ENCODE data around the gene FOXI1.

FOXI1 gene

GRCh38 chr5:170105642-170106611 is at the start of gene FOXI1:
FOXI1 (plus strand) TSS chr5:170105897; CDS start chr5:170105958, 61 bp downstream.
- Histone ChIP-seq H3K27me3 (ENCODE audit: insufficient read depth, low read length) (peaks cover 41% of the 10 kb centered on the region), H3K36me3 (ENCODE audit: insufficient read depth, low read depth, low read length) (no peaks in the 10 kb centered on the region), H3K9ac (ENCODE audit: low read depth, low read length) (no peak within 1 kb of the TSS), H3K9me3 (ENCODE audit: insufficient read depth, low read depth, low read length) (no peaks in the 10 kb centered on the region), H3K4me1 (ENCODE audit: insufficient read depth, low read length) (peaks cover 4% of the 10 kb centered on the region; the same call in 1 of the 2 replicates), H3K27ac (ENCODE audit: low read length) (no peak within 1 kb of the TSS), H3K4me3 (ENCODE audit: low read length) (no peak within 1 kb of the TSS)

GRCh38 chr5:170056561-170057267 is 49.0 kb upstream of the FOXI1 start:
- no peak overlapping the region for H3K4me3 ChIP-seq (ENCODE audit: low read length)
- H3K27ac ChIP-seq (ENCODE audit: low read length), result no peak overlapping the region
- no peaks in the 10 kb centered on the region for H3K9me3 ChIP-seq (ENCODE audit: insufficient read depth, low read depth, low read length)
- no peaks in the 10 kb centered on the region for H3K27me3 ChIP-seq (ENCODE audit: insufficient read depth, low read length)
- H3K9ac ChIP-seq (ENCODE audit: low read depth, low read length), result no peak overlapping the region
- no peaks in the 10 kb centered on the region for H3K36me3 ChIP-seq (ENCODE audit: insufficient read depth, low read depth, low read length)
- H3K4me1 ChIP-seq (ENCODE audit: insufficient read depth, low read length), result no peaks in the 10 kb centered on the region

GRCh38 chr5:170057311-170057710 is 48.4 kb upstream of the FOXI1 start:
- Histone ChIP-seq H3K27me3 (ENCODE audit: insufficient read depth, low read length) (no peaks in the 10 kb centered on the region), H3K9ac (ENCODE audit: low read depth, low read length) (no peak overlapping the region), H3K9me3 (ENCODE audit: insufficient read depth, low read depth, low read length) (no peaks in the 10 kb centered on the region), H3K36me3 (ENCODE audit: insufficient read depth, low read depth, low read length) (no peaks in the 10 kb centered on the region), H3K4me1 (ENCODE audit: insufficient read depth, low read length) (no peaks in the 10 kb centered on the region), H3K27ac (ENCODE audit: low read length) (no peak overlapping the region), H3K4me3 (ENCODE audit: low read length) (no peak overlapping the region)

- H3K9me3 ChIP-seq (ENCODE audit: insufficient read depth, low read depth, low read length), result no peaks in the 10 kb centered on the region
- no peaks in the 10 kb centered on the region for H3K27me3 ChIP-seq (ENCODE audit: insufficient read depth, low read length)
- no peak overlapping the region for H3K9ac ChIP-seq (ENCODE audit: low read depth, low read length)
- H3K36me3 ChIP-seq (ENCODE audit: insufficient read depth, low read depth, low read length), result no peaks in the 10 kb centered on the region
- H3K4me1 ChIP-seq (ENCODE audit: insufficient read depth, low read length), result no peaks in the 10 kb centered on the region
- H3K4me3 ChIP-seq (ENCODE audit: low read length), result no peak overlapping the region
- H3K27ac ChIP-seq (ENCODE audit: low read length), result no peak overlapping the region
Observed at GRCh38 chr5:170059221-170059620, 46.5 kb upstream of the FOXI1 start.

- no peaks in the 10 kb centered on the region for H3K27me3 ChIP-seq (ENCODE audit: insufficient read depth, low read length)
- H3K4me1 ChIP-seq (ENCODE audit: insufficient read depth, low read length), result no peaks in the 10 kb centered on the region
- no peak overlapping the region for H3K4me3 ChIP-seq (ENCODE audit: low read length)
- no peak overlapping the region for H3K27ac ChIP-seq (ENCODE audit: low read length)
- no peaks in the 10 kb centered on the region for H3K9me3 ChIP-seq (ENCODE audit: insufficient read depth, low read depth, low read length)
- no peak overlapping the region for H3K9ac ChIP-seq (ENCODE audit: low read depth, low read length)
- no peaks in the 10 kb centered on the region for H3K36me3 ChIP-seq (ENCODE audit: insufficient read depth, low read depth, low read length)
Observed at GRCh38 chr5:170067152-170067551, 38.5 kb upstream of the FOXI1 start.

GRCh38 chr5:170067574-170068170 is 38.0 kb upstream of the FOXI1 start:
- H3K27me3 ChIP-seq (ENCODE audit: insufficient read depth, low read length), result no peaks in the 10 kb centered on the region
- no peak overlapping the region for H3K9ac ChIP-seq (ENCODE audit: low read depth, low read length)
- H3K4me3 ChIP-seq (ENCODE audit: low read length), result no peak overlapping the region
- no peaks in the 10 kb centered on the region for H3K9me3 ChIP-seq (ENCODE audit: insufficient read depth, low read depth, low read length)
- no peaks in the 10 kb centered on the region for H3K4me1 ChIP-seq (ENCODE audit: insufficient read depth, low read length)
- H3K27ac ChIP-seq (ENCODE audit: low read length), result no peak overlapping the region
- H3K36me3 ChIP-seq (ENCODE audit: insufficient read depth, low read depth, low read length), result no peaks in the 10 kb centered on the region

GRCh38 chr5:170069512-170069911 is 36.2 kb upstream of the FOXI1 start:
- H3K36me3 ChIP-seq (ENCODE audit: insufficient read depth, low read depth, low read length), result no peaks in the 10 kb centered on the region
- H3K4me3 ChIP-seq (ENCODE audit: low read length), result no peak overlapping the region
- no peaks in the 10 kb centered on the region for H3K9me3 ChIP-seq (ENCODE audit: insufficient read depth, low read depth, low read length)
- no peak overlapping the region for H3K27ac ChIP-seq (ENCODE audit: low read length)
- H3K27me3 ChIP-seq (ENCODE audit: insufficient read depth, low read length), result no peaks in the 10 kb centered on the region
- no peak overlapping the region for H3K9ac ChIP-seq (ENCODE audit: low read depth, low read length)
- no peaks in the 10 kb centered on the region for H3K4me1 ChIP-seq (ENCODE audit: insufficient read depth, low read length)

GRCh38 chr5:170070556-170071412 is 34.9 kb upstream of the FOXI1 start:
- H3K27me3 ChIP-seq (ENCODE audit: insufficient read depth, low read length), result no peaks in the 10 kb centered on the region
- no peaks in the 10 kb centered on the region for H3K9me3 ChIP-seq (ENCODE audit: insufficient read depth, low read depth, low read length)
- H3K27ac ChIP-seq (ENCODE audit: low read length), result no peak overlapping the region
- no peaks in the 10 kb centered on the region for H3K4me1 ChIP-seq (ENCODE audit: insufficient read depth, low read length)
- H3K9ac ChIP-seq (ENCODE audit: low read depth, low read length), result no peak overlapping the region
- no peaks in the 10 kb centered on the region for H3K36me3 ChIP-seq (ENCODE audit: insufficient read depth, low read depth, low read length)
- no peak overlapping the region for H3K4me3 ChIP-seq (ENCODE audit: low read length)

- H3K27ac ChIP-seq (ENCODE audit: low read length), result no peak overlapping the region
- no peaks in the 10 kb centered on the region for H3K4me1 ChIP-seq (ENCODE audit: insufficient read depth, low read length)
Observed at GRCh38 chr5:170071748-170072147, 33.9 kb upstream of the FOXI1 start.

GRCh38 chr5:170075696-170076095 is 30.0 kb upstream of the FOXI1 start:
- H3K27ac ChIP-seq (ENCODE audit: low read length), result no peak overlapping the region
- no peak overlapping the region for H3K4me3 ChIP-seq (ENCODE audit: low read length)
- no peaks in the 10 kb centered on the region for H3K27me3 ChIP-seq (ENCODE audit: insufficient read depth, low read length)
- no peak overlapping the region for H3K9ac ChIP-seq (ENCODE audit: low read depth, low read length)
- H3K9me3 ChIP-seq (ENCODE audit: insufficient read depth, low read depth, low read length), result no peaks in the 10 kb centered on the region
- H3K36me3 ChIP-seq (ENCODE audit: insufficient read depth, low read depth, low read length), result no peaks in the 10 kb centered on the region
- no peaks in the 10 kb centered on the region for H3K4me1 ChIP-seq (ENCODE audit: insufficient read depth, low read length)

More at GRCh38 chr5:170071748-170072147, 33.9 kb upstream of the FOXI1 start:
- Histone ChIP-seq H3K27me3 (ENCODE audit: insufficient read depth, low read length) (no peaks in the 10 kb centered on the region), H3K9me3 (ENCODE audit: insufficient read depth, low read depth, low read length) (no peaks in the 10 kb centered on the region), H3K36me3 (ENCODE audit: insufficient read depth, low read depth, low read length) (no peaks in the 10 kb centered on the region), H3K9ac (ENCODE audit: low read depth, low read length) (no peak overlapping the region), H3K4me3 (ENCODE audit: low read length) (no peak overlapping the region)

- Histone ChIP-seq H3K27ac (ENCODE audit: low read length) (no peak overlapping the region), H3K27me3 (ENCODE audit: insufficient read depth, low read length) (no peaks in the 10 kb centered on the region), H3K9ac (ENCODE audit: low read depth, low read length) (no peak overlapping the region), H3K9me3 (ENCODE audit: insufficient read depth, low read depth, low read length) (no peaks in the 10 kb centered on the region), H3K4me3 (ENCODE audit: low read length) (no peak overlapping the region), H3K4me1 (ENCODE audit: insufficient read depth, low read length) (no peaks in the 10 kb centered on the region), H3K36me3 (ENCODE audit: insufficient read depth, low read depth, low read length) (no peaks in the 10 kb centered on the region)
Observed at GRCh38 chr5:170076211-170076610, 29.5 kb upstream of the FOXI1 start.
